Stimulated activated naive CD8-positive, alpha-beta T cell treated with anti-CD3 and anti-CD28 coated beads, Interleukin-15, amount 100 ng/mL, for 72 hours (primary cell): ENCODE results near the gene TOX3.
A peak's percentile ranks its signal among the peaks of the same experiment; 100 is the strongest.

ENCODE experiments used
- ATAC-seq: fragments of 150-1000 bp; cut with Tn5 transposase; 2 replicates; pipeline ENCODE4 v1.10.0; 2021; ENCODE audit warnings: mild to moderate bottlenecking, moderate library complexity
- DNase-seq, 2 donors: peaks; one replicate each; pipeline ENCODE4 v3.0.0; 2021 to 2022
- H3K27ac Mint-ChIP-seq, 2 donors: one replicate each; pipeline ENCODE4 v1.8.0; 2022; ENCODE audit warnings: mild to moderate bottlenecking in 2 of 2, mixed read lengths in 2 of 2, moderate library complexity in 2 of 2
- H3K27me3 Mint-ChIP-seq: one replicate; pipeline ENCODE4 v1.8.0; 2022; ENCODE audit warnings: mixed read lengths
- H3K4me1 Mint-ChIP-seq: one replicate; pipeline ENCODE4 v1.8.0; 2022; ENCODE audit warnings: mild to moderate bottlenecking, mixed read lengths
- H3K4me3 Mint-ChIP-seq, 2 donors: one replicate each; pipeline ENCODE4 v1.8.0; 2022; ENCODE audit warnings: mild to moderate bottlenecking in 2 of 2, mixed read lengths in 2 of 2, moderate library complexity in 1 of 2
- H3K9me3 Mint-ChIP-seq, 2 donors: one replicate each; pipeline ENCODE4 v1.8.0; 2022; ENCODE audit warnings: mixed read lengths in 2 of 2

Gene TOX3

DNA sequence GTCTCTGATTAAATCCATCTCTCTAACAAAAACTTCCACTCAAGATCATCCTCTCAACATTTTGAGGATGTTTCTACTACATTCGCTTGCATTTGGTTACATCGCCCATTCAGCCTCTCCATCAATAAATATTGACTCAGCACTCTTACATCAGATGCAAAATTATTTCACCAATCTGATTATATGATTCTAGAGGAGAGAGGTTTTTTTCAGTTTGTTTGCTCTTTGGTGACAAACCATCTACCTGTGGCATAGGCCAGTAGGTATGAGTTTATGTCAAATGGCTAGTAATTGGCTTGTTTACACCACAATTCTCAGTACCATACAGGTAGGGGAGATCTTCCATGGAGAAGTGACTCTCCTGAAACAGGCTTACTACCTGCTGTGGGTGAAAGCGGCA is 52.3 kb downstream of the TOX3 start:
- Mint-ChIP-seq H3K4me3 (no peak overlapping the region), H3K27ac (peak overlapping the region in 1 of 2 donors; percentile 1)

DNA sequence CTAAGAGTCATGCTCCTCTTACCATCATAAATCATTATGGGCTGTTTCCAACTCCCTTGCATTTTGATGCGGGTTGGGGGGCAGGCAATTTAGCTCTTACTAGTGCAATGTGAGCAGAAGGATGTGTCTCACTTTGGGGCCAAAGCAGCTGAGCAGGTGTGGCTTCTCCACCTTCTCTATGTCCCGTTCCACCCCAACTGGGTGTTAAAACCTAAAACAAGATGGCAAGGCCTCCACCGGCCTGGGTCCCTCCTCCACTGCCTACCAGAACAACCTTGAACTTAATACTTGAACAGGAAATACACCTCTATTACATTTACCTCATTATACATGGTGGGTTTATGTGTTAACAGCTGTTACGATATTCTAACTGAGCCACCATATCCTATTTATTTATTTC is 52.8 kb downstream of the TOX3 start:
- H3K27ac Mint-ChIP-seq = peak overlapping the region in 1 of 2 donors; percentile 1
- H3K27me3 Mint-ChIP-seq = no peaks in the 10 kb centered on the region
- DNase-seq (no peak), ATAC-seq (no peak)
- no peak overlapping the region for H3K4me3 Mint-ChIP-seq
- H3K9me3 Mint-ChIP-seq = no peaks in the 10 kb centered on the region
- H3K4me1 Mint-ChIP-seq = no peaks in the 10 kb centered on the region

More for the DNA sequence above, 52.3 kb downstream of the TOX3 start:
- H3K9me3 Mint-ChIP-seq = no peaks in the 10 kb centered on the region
- ATAC-seq (no peak), DNase-seq (no peak)
- no peaks in the 10 kb centered on the region for H3K4me1 Mint-ChIP-seq
- no peaks in the 10 kb centered on the region for H3K27me3 Mint-ChIP-seq

GRCh38 chr16:52492789-52493357 is 54.1 kb downstream of the TOX3 start:
- no peaks in the 10 kb centered on the region for H3K27me3 Mint-ChIP-seq
- H3K27ac Mint-ChIP-seq = no peak overlapping the region
- DNase-seq (no peak), ATAC-seq (no peak)
- no peaks in the 10 kb centered on the region for H3K4me1 Mint-ChIP-seq
- H3K4me3 Mint-ChIP-seq = no peak overlapping the region
- H3K9me3 Mint-ChIP-seq = no peaks in the 10 kb centered on the region

- ATAC-seq (no peak), DNase-seq (no peak)
- Mint-ChIP-seq H3K4me3 (no peak overlapping the region), H3K27me3 (no peaks in the 10 kb centered on the region), H3K27ac (peak overlapping the region in 1 of 2 donors; percentile 9), H3K4me1 (no peaks in the 10 kb centered on the region), H3K9me3 (peaks cover 2% of the 10 kb centered on the region in 2 donors)
Observed at GRCh38 chr16:52491216-52491615, 55.7 kb downstream of the TOX3 start.

GRCh38 chr16:52489894-52490293 is 57.0 kb downstream of the TOX3 start:
- Mint-ChIP-seq H3K9me3 (peaks cover 3 to 12% of the 10 kb centered on the region in 2 donors), H3K4me1 (no peaks in the 10 kb centered on the region), H3K4me3 (no peak overlapping the region), H3K27me3 (no peaks in the 10 kb centered on the region), H3K27ac (no peak overlapping the region)
- ATAC-seq = no peak
- no peak for DNase-seq

GRCh38 chr16:52488837-52489289 is 58.1 kb downstream of the TOX3 start:
- no peaks in the 10 kb centered on the region for H3K27me3 Mint-ChIP-seq
- H3K4me3 Mint-ChIP-seq = no peak overlapping the region
- H3K4me1 Mint-ChIP-seq = no peaks in the 10 kb centered on the region
- ATAC-seq (no peak), DNase-seq (no peak)
- peaks cover 3 to 12% of the 10 kb centered on the region in 2 donors for H3K9me3 Mint-ChIP-seq
- H3K27ac Mint-ChIP-seq = no peak overlapping the region

DNA sequence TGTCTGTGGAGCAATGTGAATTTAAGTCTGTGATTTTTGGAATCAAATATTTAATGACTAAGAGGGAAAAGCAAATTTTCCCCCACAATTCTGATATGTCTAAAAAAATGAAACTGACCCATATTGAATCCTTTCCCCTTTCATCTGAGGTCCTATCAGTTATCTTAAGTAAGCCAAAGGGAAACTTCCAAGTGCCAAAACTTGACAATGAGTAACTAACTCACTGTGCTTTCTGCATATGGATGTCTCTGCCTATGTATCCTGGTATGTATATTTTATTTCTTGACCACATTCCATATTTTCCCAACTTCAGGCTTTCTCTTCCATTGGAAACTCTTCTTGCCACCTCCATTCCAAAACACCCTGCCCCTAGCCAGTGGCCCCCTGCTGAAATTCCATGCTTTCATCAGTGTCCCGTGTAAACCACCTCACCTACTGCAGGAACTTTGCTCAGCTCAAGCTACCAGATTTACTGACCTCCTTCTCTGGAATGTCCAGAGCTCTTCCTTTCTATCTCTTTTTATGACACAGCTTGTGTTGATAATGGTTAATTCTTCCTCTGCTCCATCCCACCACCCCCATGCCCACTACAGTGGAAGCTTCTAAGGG is 59.0 kb downstream of the TOX3 start:
- H3K4me1 Mint-ChIP-seq = no peaks in the 10 kb centered on the region
- no peak overlapping the region for H3K27ac Mint-ChIP-seq
- H3K27me3 Mint-ChIP-seq = no peaks in the 10 kb centered on the region
- no peak overlapping the region for H3K4me3 Mint-ChIP-seq
- ATAC-seq (no peak), DNase-seq (no peak)
- peaks cover 3 to 12% of the 10 kb centered on the region in 2 donors for H3K9me3 Mint-ChIP-seq

- peaks cover 0 to 10% of the 10 kb centered on the region in 2 donors for H3K9me3 Mint-ChIP-seq
- H3K27me3 Mint-ChIP-seq = no peaks in the 10 kb centered on the region
- no peaks in the 10 kb centered on the region for H3K4me1 Mint-ChIP-seq
- ATAC-seq (no peak), DNase-seq (no peak)
- H3K4me3 Mint-ChIP-seq = no peak overlapping the region
- no peak overlapping the region for H3K27ac Mint-ChIP-seq
Observed at GRCh38 chr16:52480237-52480636, 66.7 kb downstream of the TOX3 start.

- Mint-ChIP-seq H3K4me3 (no peak overlapping the region), H3K27ac (no peak overlapping the region), H3K9me3 (peaks cover 13 to 31% of the 10 kb centered on the region in 2 donors), H3K27me3 (no peaks in the 10 kb centered on the region), H3K4me1 (no peaks in the 10 kb centered on the region)
- no peak for DNase-seq
- no peak for ATAC-seq
Observed at GRCh38 chr16:52476111-52476510, 70.8 kb downstream of the TOX3 start.

- no peaks in the 10 kb centered on the region for H3K4me1 Mint-ChIP-seq
- no peaks in the 10 kb centered on the region for H3K27me3 Mint-ChIP-seq
- no peak for ATAC-seq
- no peak for DNase-seq
- H3K27ac Mint-ChIP-seq = no peak overlapping the region
- no peak overlapping the region for H3K4me3 Mint-ChIP-seq
- peaks cover 13 to 31% of the 10 kb centered on the region in 2 donors for H3K9me3 Mint-ChIP-seq
Observed at GRCh38 chr16:52474679-52475078, 72.3 kb downstream of the TOX3 start.

DNA sequence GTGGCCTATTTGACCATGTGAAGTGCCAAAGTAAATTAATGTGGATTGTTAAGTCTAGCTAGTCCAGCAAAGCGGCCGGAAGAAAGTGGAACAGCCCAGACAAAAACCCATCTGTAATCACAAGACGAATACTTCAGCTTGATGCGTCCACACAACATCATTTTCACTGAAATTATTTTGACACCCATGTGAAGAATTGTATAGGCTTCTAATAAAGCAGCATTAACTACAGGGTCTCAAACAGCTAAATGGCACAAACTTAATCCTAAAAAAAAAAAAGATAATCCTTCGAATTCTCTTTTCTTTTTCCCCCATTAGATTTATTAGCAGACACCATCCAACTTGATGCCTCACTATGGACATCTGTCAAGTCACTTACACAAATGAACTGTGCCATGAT is 73.8 kb downstream of the TOX3 start:
- Mint-ChIP-seq H3K4me1 (no peaks in the 10 kb centered on the region), H3K27me3 (no peaks in the 10 kb centered on the region), H3K9me3 (peaks cover 13 to 24% of the 10 kb centered on the region in 2 donors), H3K4me3 (no peak overlapping the region), H3K27ac (no peak overlapping the region)
- ATAC-seq (no peak), DNase-seq (no peak)

- peaks cover 13 to 23% of the 10 kb centered on the region in 2 donors for H3K9me3 Mint-ChIP-seq
- H3K4me1 Mint-ChIP-seq = no peaks in the 10 kb centered on the region
- H3K27me3 Mint-ChIP-seq = no peaks in the 10 kb centered on the region
- ATAC-seq = no peak
- no peak overlapping the region for H3K4me3 Mint-ChIP-seq
- H3K27ac Mint-ChIP-seq = no peak overlapping the region
- no peak for DNase-seq
Observed at GRCh38 chr16:52471650-52472370, 75.1 kb downstream of the TOX3 start.

DNA sequence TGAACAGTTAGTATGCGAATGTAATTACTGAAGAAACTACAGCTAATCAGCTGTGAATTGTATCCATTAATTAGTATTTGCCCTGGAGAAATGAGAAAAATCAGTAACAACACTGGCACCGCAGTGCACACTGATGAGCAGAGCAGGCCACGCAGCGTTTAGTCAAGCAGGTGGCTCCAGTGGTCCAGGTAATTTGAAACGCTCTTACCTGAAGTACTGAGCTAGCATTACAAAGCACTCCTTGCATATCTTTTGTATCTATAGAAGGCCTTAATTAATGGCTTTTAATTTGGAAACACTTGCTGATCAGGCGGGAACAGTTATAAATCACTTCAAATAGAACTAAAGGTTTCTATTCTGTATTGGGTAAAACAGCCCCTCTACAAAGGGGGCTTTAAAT is 76.4 kb downstream of the TOX3 start:
- Mint-ChIP-seq H3K9me3 (peaks cover 13 to 23% of the 10 kb centered on the region in 2 donors), H3K4me3 (no peak overlapping the region), H3K4me1 (no peaks in the 10 kb centered on the region), H3K27me3 (no peaks in the 10 kb centered on the region), H3K27ac (no peak overlapping the region)
- no peak for ATAC-seq
- no peak for DNase-seq

DNA sequence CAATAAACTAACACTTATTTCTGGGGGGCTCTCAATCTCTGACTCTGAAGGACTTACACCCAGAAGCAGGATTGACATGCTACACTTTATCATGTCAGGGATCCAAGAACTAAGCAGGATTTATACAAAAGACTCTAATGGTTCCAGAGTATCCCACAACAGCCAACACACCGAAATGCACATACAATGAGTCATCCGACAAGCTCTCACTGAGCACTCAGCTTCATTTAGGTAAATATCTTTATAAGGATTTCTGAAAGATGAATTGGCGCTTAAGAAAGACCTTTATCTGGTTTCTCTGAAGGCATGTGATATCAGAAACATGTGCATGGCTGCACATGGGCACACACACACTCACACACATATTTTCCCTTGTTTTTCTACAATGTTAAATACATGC is 77.2 kb downstream of the TOX3 start:
- no peak for ATAC-seq
- H3K4me1 Mint-ChIP-seq = no peaks in the 10 kb centered on the region
- no peak overlapping the region for H3K4me3 Mint-ChIP-seq
- H3K27ac Mint-ChIP-seq = no peak overlapping the region
- DNase-seq = no peak
- H3K9me3 Mint-ChIP-seq = peaks cover 10 to 17% of the 10 kb centered on the region in 2 donors
- no peaks in the 10 kb centered on the region for H3K27me3 Mint-ChIP-seq

DNA sequence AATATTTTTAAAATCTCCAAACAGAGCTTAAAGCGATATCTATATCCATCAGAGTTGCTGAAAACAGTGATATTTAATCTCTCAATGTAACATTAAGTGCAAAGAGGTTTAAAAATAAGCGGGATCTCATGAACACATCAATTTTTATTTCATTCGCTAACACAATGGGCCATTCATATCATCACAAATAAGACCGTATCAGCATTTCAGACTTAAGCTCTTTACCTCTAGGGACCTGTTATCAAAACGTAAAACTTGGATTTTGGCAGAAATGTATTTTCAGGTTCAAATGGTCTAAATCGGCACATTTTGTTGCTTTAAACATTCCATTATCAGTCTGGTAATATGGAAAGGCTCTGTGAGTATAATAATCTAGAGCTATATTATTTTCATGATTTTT is 77.9 kb downstream of the TOX3 start:
- no peak for ATAC-seq
- Mint-ChIP-seq H3K9me3 (peaks cover 3 to 10% of the 10 kb centered on the region in 2 donors), H3K27ac (no peak overlapping the region)

GRCh38 chr16:52467753-52468152 is 79.2 kb downstream of the TOX3 start:
- Mint-ChIP-seq H3K4me3 (no peak overlapping the region), H3K4me1 (no peaks in the 10 kb centered on the region), H3K27me3 (no peaks in the 10 kb centered on the region), H3K27ac (no peak overlapping the region), H3K9me3 (no peaks in the 10 kb centered on the region)
- no peak for ATAC-seq
- no peak for DNase-seq

More for the DNA sequence above, 77.9 kb downstream of the TOX3 start:
- no peaks in the 10 kb centered on the region for H3K27me3 Mint-ChIP-seq
- H3K4me1 Mint-ChIP-seq = no peaks in the 10 kb centered on the region
- H3K4me3 Mint-ChIP-seq = no peak overlapping the region
- DNase-seq = no peak
